LHCN-M2 (cell line): ENCODE measurements around the gene ZNF581. TPM values are rescaled to one million over a fixed set of nuclear protein-coding genes. Genes with fewer than 3 reads are reported as not detected.
A peak's percentile ranks its signal among the peaks of the same experiment; 100 is the strongest.

Experiments
- DNase-seq: peaks from one replicate; pipeline ENCODE4 v3.0.0-alpha.2; 2012; ENCODE audit warnings: low read depth
- total RNA-seq: library from RNA; depleted of rRNA; stranded (reverse); fragments of >200 nt; gene quantifications from 2 replicates; pipeline ENCODE4 v1.2.3, GENCODE V29; 2014

ZNF581 gene
- total RNA-seq, 1 experiment from 2014 or later: 15.4 TPM

DNA sequence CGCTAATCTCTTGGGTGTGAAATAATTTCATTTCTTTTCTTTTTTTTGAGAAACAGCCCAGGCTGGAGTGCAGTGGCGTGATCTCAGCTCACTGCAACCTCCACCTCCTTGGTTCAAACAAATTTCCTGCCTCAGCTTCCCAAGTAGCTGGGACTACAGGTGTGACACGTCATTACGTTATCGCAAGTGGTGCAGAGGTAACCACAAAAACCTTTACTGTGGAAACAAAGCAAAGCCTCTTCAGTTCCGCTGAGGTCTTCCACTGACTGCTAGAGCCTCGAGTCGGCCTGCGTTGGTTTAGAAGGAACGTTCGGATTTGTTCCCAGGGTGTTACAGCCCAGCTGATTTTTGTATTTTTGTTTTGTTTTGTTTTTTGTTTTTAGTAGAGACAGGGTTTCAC lies 17.1 kb upstream of the ZNF581 start:
- no peak for DNase-seq

GRCh38 chr19:55632463-55632834 lies 11.0 kb upstream of the ZNF581 start:
- DNase-seq: peak; percentile 88

GRCh38 chr19:55633861-55634260 lies 9.6 kb upstream of the ZNF581 start:
- no peak for DNase-seq

DNA sequence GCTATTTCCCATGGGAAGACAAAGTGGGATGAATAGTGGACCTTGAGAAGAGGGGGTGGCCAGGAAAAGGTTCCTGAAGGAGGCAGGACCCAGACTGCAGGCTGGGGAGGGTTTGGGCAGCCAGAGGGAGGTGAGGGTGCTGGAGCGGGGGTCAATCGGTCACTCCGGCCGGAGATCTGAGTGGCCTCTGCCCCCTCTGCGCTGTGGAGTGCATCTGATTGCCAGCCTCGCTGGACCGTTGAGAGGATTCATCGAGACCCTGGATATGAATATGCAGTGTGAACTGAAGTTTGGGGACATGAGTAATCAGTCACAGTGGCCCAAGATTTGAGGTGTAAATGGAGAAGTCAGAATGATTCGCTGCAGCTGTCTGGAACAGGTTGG lies 8.1 kb upstream of the ZNF581 start:
- DNase-seq: no peak

GRCh38 chr19:55635856-55636440 lies 7.5 kb upstream of the ZNF581 start:
- no peak for DNase-seq

GRCh38 chr19:55636723-55637122 lies 6.7 kb upstream of the ZNF581 start:
- no peak for DNase-seq

GRCh38 chr19:55637534-55637933 lies 5.9 kb upstream of the ZNF581 start:
- no peak for DNase-seq

- DNase-seq: peak; percentile 56
Observed at GRCh38 chr19:55638864-55639359, 4.5 kb upstream of the ZNF581 start.

DNA sequence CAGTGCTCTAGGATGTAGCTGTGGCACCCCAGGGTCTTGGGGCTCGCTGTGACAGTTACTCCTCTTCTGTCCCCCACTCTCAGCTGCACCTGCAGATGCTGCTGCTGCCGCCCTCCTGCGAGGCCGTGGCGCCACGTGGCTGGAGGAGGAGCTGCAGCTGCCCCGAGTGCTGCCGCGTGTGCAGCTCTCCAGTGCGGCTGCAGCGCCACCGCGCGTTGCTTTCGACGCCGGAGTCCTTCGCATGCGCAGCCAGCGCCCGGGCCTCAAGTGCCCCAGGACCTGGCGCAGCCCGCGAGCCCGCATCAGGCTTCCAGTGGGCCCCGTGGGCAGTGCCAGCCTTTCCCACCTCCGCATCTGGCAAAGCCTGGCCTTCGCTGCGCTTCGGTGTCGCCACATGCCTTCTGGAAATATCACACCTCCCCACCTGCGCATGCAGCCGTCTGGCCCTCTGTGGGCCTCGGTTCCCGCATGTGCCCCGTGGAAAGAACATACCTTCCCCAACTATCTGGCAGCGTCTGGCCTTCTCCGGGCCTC lies 3.3 kb upstream of the ZNF581 start:
- DNase-seq: peak; percentile 78

DNA sequence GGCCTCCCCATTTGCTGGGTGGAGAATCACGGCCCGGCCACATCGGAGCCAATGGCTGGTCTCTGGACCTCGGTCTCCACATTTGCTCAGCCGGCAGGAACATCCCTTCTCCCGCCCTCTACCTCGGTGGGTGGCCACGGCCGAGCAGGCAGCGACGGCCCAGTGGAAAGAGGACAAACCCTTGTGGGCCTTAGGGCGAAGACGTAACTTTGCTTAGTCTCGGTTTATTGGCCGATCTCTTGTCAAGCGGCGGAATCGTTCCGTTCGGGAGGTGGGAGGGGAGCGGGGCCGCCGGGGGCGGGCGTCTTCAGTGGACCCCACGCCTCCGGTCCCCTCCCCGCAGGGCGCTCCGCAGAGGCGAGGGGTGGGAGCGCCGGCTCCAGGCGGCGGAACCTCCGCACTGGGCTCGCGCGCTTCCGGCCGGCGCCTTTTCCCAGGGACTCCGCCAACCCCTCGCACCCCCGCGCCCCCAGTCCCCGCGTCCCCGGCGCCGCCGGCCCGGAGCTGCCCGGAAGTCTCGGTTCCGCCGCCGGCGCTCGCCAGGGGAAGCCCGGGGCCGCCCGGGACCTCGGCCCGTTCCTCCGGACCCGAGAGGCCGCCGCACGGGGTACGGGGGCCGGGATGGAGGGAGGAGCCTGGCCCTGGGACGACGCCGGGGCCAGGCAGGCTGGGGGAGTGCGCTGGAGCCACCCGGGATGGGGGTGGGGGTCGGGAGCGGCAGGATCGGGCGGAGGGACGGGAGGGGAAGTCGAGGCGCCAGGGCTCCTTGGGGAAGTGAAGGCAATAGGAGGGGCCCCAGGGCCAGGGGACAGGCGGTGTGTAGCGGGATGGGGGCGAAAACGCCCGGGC lies 2.6 kb upstream of the ZNF581 start, which contains the start of gene ZNF580:
TSS of gene ZNF580 (plus strand) at position 426 of the 849 bp plus-strand sequence. CDS start 1,507 bp downstream, outside the sequence.
- DNase-seq: peak; percentile 69

DNA sequence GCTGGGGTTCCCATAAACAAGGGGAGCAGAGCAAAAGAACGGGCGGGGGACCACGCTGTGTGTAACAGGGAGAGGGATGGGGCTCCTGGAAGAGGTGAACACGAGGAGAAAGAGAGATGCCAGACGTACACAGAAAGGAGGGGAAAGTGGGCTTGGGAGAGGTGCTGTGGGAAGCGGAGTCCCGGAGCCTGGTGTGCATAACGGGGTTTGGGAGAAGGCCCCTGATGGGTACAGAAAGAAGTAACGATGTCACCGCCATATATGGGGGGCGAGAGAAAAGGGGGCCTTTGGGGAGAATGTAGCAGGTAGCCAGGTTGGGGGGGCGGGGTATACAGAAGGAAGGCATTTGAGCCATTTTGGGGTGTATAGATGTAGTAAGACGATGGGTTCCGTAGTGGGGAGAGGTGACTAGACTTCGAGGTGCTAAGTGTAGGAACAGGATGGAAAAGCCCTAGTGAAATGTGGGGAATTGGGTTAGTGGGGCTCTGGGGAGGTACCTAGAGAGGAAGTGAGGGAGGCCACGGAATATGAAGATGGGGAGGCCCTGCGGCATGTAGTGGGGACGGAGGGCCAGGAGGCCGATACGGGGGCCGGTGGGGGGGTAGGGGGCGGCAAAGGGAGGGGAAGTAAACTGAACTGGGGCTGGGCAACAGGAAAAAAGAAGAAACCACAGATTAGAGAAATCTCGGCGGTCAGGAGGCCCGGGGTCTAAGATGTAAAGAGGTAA lies 1.9 kb upstream of the ZNF581 start:
- no peak for DNase-seq

DNA sequence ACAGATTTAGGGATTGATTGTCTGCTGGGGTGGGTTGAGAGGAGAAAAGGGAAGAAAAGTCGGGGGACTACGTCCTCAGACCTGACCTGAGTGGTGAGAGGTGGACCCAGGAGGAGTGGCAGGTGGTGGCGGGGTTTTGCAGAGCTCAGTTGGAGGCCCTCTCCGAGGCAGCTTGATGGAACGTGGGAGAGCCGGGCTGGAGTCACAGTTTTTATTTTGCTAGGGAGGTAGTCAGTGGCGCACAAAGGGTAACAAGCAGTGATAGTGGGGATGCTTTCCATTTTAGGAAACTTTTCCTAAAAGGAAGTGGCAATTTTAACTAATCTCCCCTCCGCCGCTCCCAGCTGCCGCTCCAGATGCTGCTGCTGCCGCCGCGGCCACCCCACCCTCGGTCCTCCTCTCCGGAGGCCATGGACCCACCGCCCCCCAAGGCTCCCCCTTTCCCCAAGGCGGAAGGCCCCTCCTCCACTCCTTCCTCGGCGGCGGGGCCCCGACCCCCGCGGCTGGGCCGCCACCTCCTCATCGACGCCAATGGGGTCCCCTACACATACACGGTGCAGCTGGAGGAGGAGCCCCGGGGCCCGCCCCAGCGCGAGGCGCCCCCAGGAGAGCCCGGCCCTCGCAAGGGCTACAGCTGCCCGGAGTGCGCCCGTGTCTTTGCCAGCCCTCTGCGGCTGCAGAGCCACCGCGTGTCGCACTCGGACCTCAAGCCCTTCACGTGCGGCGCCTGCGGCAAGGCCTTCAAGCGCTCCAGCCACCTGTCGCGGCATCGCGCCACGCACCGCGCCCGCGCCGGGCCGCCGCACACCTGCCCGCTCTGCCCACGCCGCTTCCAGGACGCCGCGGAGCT lies 1.1 kb upstream of the ZNF581 start:
- DNase-seq: no peak

DNA sequence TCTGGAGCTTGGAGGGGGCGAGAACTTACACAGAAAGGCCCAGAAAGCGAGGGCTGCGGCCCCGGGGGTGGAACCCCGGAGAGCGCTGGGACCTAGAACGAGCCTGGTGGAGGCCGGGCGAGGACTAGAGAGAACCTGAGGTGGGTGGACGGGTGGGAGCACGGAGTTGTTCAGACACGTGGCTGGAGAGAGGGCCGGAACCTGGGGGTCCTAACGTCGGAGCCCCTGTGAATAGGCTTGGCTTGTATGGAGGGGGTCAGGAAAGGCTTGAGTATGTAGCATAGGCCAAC lies 383 bp downstream of the ZNF581 start:
- no peak for DNase-seq

GRCh38 chr19:55644191-55644833 lies 863 bp downstream of the ZNF581 start:
- no peak for DNase-seq

GRCh38 chr19:55644842-55645511 lies 1.5 kb downstream of the ZNF581 start:
- no peak for DNase-seq

DNA sequence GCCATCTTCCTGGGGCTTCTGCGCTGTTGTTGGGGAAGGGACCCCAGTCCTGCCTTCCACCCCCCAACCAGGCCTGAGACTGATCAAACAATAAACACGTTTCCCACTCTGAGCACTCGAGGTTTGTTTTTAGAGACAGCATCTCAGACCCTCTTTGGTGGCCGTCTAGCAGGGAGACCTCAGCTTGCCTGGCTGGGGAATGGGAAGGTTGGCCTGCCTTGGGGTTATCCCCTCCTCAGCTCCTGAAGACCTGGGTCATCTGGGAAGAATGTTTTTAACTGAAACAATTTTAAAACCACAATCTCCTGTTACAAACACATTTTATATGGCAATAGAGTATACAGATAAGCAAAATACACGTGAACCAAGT lies 2.0 kb downstream of the ZNF581 start:
- DNase-seq: no peak

GRCh38 chr19:55646889-55647731 lies 3.7 kb downstream of the ZNF581 start:
- no peak for DNase-seq

DNA sequence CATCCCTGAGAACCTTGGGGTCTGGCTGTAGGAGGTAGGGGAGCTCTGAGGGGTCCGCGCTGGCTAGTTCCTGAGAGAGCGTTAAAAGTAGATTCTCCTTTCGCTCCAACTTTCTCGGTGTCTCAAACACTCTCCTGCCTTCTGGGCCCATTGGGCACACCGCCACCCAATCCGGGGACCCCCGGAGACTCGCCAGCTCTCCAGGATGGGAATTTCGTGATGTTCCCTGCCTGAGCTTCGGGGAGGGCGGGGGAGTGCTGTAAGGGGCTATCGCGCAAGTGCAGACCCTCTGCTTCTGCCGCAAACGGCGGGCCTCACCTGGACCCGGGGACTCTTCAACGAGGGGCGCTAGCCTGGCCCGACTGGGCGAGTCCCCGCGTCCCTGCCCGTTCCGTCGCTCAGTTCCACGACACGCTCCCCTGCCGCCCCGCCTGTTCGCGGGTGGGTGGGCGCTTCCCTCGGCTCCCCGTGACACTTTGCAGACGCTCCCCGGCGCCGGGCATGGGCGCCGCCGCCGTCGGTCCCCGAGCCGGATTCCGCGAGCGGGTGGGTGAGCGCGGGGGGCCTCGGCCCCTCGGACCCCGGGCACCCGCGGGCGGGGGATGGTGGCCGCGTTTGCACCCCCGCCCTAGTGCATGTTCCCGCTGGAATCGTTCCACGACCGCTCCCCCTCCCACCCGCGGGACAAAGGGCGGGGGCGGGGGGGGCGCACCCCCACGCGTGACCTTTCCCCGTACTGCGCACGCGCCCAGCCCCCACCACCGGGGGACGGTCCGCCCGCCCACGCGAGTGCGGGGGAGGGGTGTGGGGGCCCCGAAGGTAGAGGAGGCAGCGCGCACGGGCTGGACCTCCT lies 4.5 kb downstream of the ZNF581 start, which contains the start of gene CCDC106:
TSS of gene CCDC106 (plus strand) at position 481 of the 853 bp plus-strand sequence. CDS start 835 bp downstream, outside the sequence.
- peak; percentile 57 for DNase-seq
